Heart left ventricle (tissue), 13 donors: ENCODE measurements around the gene DCHS2.
"Not testable (repeated sequence)": the region's sequence is repeated elsewhere in the genome, so short reads cannot be mapped to it uniquely, and the experiment has no call there.

ENCODE experiments used
- CTCF ChIP-seq, 12 donors: fragments of 200-600 bp; sonication (generic) in 4 of 12; IDR thresholded peaks; one replicate each; pipeline versions ENCODE4 v1.5.0 to v1.8.0; 2018 to 2022; ENCODE audit warnings: antibody characterized with exemption in 12 of 12, mild to moderate bottlenecking in 5 of 12
- POLR2A ChIP-seq, 2 donors: fragments of 450-650 bp; IDR thresholded peaks; one replicate each; pipeline ENCODE4 v1.6.1; 2017; ENCODE audit warnings: antibody characterized with exemption in 2 of 2, mild to moderate bottlenecking in 2 of 2, moderate library complexity in 2 of 2
- donor health status: ischemic (EF 13 %, LVEDD 7.1; RV severe dilation, severe dysfunction).
- donor health status: DM: no; HTN: yes; CAD: no.
- donor health status: DM: no; HTN: no; CAD: no.
- donor health status: ischemic (EF 25% LVEDD 6.9; RV normal size, moderate dysfunction).
- donor health status: ischemic (EF 25% LVEDD 5.7; RV mildly dilated, moderate dysfunction).
- donor health status: ischemic (EF 35%, LVEDD 5.7; RV mildly dilated, moderate dysfunction).
- donor health status: nonischemic (EF 11% LVEDD 7.7; RV severe dilation, severe dysfunction).
- donor health status: DM: yes; HTN: yes; CAD: no.
- donor health status: PGD.
- donor health status: ischemic (EF 29% LVEDD 5.4; RV normal size, mild dysfunction).
- donor health status: nonischemic (EF 23%, LVEDD 6.1; RV moderate dilation, normal function).

- TF ChIP-seq POLR2A, CTCF (IDR thresholded peaks at IDR 0.05): not testable (repeated sequence)
Observed at GRCh38 chr4:154217384-154217783, 274.2 kb downstream of the DCHS2 start.
